ENCODE results near the gene ALPL. TPM values are rescaled to one million over a fixed set of nuclear protein-coding genes. Genes with fewer than 3 reads are reported as not detected.

The ALPL gene
- total and polyA plus RNA-seq, 10 of the 15 experiments (the other 5 are each of a cell fraction or from before 2014, with no cell fraction given), result 0.07 to 0.59 (median 0.31) TPM; not detected in 2

DNA sequence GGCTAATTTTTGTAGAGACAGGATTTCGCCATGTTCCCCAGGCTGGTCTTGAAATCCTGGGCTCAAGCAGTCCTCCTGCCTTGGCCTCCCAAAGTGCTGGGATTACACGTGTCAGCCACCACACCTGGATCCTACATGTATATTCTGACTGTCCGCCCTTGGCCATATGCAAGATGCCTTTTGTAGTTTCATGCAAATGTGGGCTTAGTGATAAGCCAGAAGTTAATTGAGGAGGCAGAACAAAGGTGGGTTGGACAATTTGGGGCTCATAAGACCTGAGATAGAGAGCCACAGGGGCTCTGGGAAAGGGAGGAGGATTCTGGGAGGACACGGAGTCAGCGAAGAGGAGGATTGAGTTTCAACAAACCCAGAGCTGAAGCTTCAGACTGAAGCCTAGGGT, 24.9 kb downstream of the ALPL start:
- Histone ChIP-seq H3K4me1 (ENCODE audit: control insufficient read depth, insufficient read depth, low read length) (no peaks in the 10 kb centered on the region), H3K79me2 (ENCODE audit: control insufficient read depth, insufficient read depth, low read length) (no peaks in the 10 kb centered on the region), H3K36me3 (ENCODE audit: control insufficient read depth in 2 of 2, insufficient read depth in 2 of 2, low read length in 1 of 2) (no peaks in the 10 kb centered on the region), H3K27ac (ENCODE audit: control insufficient read depth, insufficient read depth) (no peak overlapping the region), H3K9ac (ENCODE audit: control insufficient read depth, insufficient read depth, low read length) (no peak overlapping the region), H4K20me1 (ENCODE audit: control insufficient read depth, insufficient read depth) (no peaks in the 10 kb centered on the region), H2AFZ (ENCODE audit: control insufficient read depth, low read depth, low read length) (no peak overlapping the region), H3K4me2 (ENCODE audit: control insufficient read depth, insufficient read depth) (no peak overlapping the region), H3K27me3 (replicated peaks in 1 of 2; ENCODE audit: control insufficient read depth in 2 of 2, insufficient read depth in 2 of 2, low read length in 1 of 2) (no peaks in the 10 kb centered on the region; a peak in 1 of 4 replicates), H3K9me3 (replicated peaks; ENCODE audit: control insufficient read depth, insufficient read depth, low read length) (no peaks in the 10 kb centered on the region), H3K4me3 (no peak overlapping the region)
- WGBS (ENCODE audit: insufficient coverage, insufficient replicate concordance, low lambda C conversion rate, missing lambda C conversion rate), result 1% methylated on average over 5 of the region's 5 CpGs
- CTCF ChIA-PET, result interaction anchor here (2.8 to 19.0 kb wide), 2 partner anchors 10 to 22 kb away, joined by 19 to 327 read pairs; partner anchors contain the start of gene ALPL
- RAD21 ChIA-PET (ENCODE audit: unreplicated experiment), result interaction anchor here (3.1 to 7.5 kb wide), 2 partner anchors 17 to 24 kb away, joined by 14 to 109 read pairs; partner anchors contain the start of gene ALPL
- FAIRE-seq (no peak), ATAC-seq (no peak), DNase-seq (ENCODE audit: low read depth, low spot score) (no peak)
- SMC1A ChIA-PET (ENCODE audit: uncharacterized antibody, unreplicated experiment), result interaction anchor here (0.6 to 18.9 kb wide), 2 partner anchors 22 to 62 kb away, joined by 3 to 326 read pairs; partner anchors contain the start of gene ALPL
- POLR2A ChIA-PET, result no interaction called here
- in situ Hi-C loops (cut with MboI), result no loop called here
- no TSS peak for BruUV-seq (replicated peaks)
- intact Hi-C loops (cut with micrococcal nuclease; ENCODE audit: unreplicated experiment), result loop anchor here (1.0 kb wide), 1 partner anchor 25 kb away; the partner anchor contains the start of gene ALPL
- TF ChIP-seq RCOR1 (conservative IDR thresholded peaks at IDR 0.05; ENCODE audit: low read depth, low read length) (no peak), E4F1 (IDR thresholded peaks at IDR 0.05; ENCODE audit: borderline replicate concordance, partially characterized antibody) (no peak), BCL11A (IDR thresholded peaks at IDR 0.05; ENCODE audit: low read depth, low read length) (no peak), NFYA (IDR thresholded peaks at IDR 0.05; ENCODE audit: borderline replicate concordance, low read depth, low read length) (no peak), ZBED1 (IDR thresholded peaks at IDR 0.05; ENCODE audit: borderline replicate concordance) (no peak), TCF12 (IDR thresholded peaks at IDR 0.05; ENCODE audit: low read depth, low read length) (no peak), FOXK2 (IDR thresholded peaks at IDR 0.05) (no peak), IKZF1 (conservative IDR thresholded peaks at IDR 0.05) (no peak), JUND (IDR thresholded peaks at IDR 0.05; ENCODE audit: low read depth, low read length) (no peak), RBBP5 (conservative IDR thresholded peaks at IDR 0.05) (no peak), MTA2 (IDR thresholded peaks at IDR 0.05; ENCODE audit: low read depth) (no peak), EP300 (IDR thresholded peaks at IDR 0.05; ENCODE audit: borderline replicate concordance in 1 of 2, control insufficient read depth in 1 of 2, low read depth in 2 of 2, low read length in 2 of 2) (no peak), SUPT20H (IDR thresholded peaks at IDR 0.05; ENCODE audit: borderline replicate concordance, control insufficient read depth, low read depth, low read length) (no peak), ZSCAN29 (IDR thresholded peaks at IDR 0.05) (no peak)
- TF ChIP-seq, protein P1, sequence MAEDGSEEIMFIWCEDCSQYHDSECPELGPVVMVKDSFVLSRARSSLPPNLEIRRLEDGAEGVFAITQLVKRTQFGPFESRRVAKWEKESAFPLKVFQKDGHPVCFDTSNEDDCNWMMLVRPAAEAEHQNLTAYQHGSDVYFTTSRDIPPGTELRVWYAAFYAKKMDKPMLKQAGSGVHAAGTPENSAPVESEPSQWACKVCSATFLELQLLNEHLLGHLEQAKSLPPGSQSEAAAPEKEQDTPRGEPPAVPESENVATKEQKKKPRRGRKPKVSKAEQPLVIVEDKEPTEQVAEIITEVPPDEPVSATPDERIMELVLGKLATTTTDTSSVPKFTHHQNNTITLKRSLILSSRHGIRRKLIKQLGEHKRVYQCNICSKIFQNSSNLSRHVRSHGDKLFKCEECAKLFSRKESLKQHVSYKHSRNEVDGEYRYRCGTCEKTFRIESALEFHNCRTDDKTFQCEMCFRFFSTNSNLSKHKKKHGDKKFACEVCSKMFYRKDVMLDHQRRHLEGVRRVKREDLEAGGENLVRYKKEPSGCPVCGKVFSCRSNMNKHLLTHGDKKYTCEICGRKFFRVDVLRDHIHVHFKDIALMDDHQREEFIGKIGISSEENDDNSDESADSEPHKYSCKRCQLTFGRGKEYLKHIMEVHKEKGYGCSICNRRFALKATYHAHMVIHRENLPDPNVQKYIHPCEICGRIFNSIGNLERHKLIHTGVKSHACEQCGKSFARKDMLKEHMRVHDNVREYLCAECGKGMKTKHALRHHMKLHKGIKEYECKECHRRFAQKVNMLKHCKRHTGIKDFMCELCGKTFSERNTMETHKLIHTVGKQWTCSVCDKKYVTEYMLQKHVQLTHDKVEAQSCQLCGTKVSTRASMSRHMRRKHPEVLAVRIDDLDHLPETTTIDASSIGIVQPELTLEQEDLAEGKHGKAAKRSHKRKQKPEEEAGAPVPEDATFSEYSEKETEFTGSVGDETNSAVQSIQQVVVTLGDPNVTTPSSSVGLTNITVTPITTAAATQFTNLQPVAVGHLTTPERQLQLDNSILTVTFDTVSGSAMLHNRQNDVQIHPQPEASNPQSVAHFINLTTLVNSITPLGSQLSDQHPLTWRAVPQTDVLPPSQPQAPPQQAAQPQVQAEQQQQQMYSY (CRISPR knock-in tag; IDR thresholded peaks at IDR 0.05), result no peak
- TF ChIP-seq, protein P2, sequence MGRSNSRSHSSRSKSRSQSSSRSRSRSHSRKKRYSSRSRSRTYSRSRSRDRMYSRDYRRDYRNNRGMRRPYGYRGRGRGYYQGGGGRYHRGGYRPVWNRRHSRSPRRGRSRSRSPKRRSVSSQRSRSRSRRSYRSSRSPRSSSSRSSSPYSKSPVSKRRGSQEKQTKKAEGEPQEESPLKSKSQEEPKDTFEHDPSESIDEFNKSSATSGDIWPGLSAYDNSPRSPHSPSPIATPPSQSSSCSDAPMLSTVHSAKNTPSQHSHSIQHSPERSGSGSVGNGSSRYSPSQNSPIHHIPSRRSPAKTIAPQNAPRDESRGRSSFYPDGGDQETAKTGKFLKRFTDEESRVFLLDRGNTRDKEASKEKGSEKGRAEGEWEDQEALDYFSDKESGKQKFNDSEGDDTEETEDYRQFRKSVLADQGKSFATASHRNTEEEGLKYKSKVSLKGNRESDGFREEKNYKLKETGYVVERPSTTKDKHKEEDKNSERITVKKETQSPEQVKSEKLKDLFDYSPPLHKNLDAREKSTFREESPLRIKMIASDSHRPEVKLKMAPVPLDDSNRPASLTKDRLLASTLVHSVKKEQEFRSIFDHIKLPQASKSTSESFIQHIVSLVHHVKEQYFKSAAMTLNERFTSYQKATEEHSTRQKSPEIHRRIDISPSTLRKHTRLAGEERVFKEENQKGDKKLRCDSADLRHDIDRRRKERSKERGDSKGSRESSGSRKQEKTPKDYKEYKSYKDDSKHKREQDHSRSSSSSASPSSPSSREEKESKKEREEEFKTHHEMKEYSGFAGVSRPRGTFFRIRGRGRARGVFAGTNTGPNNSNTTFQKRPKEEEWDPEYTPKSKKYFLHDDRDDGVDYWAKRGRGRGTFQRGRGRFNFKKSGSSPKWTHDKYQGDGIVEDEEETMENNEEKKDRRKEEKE (IDR thresholded peaks at IDR 0.05), result no peak

Data from GM12878 (cell line).